GM12878 (cell line): ENCODE measurements around the gene SETD1B. TPM values are rescaled to one million over a fixed set of nuclear protein-coding genes. Genes with fewer than 3 reads are reported as not detected.

ENCODE experiments used
- ATF3 ChIP-seq: IDR thresholded peaks from 2 replicates; pipeline ENCODE4 v1.6.1; 2011; ENCODE audit warnings: low read depth, mild to moderate bottlenecking, low read length, moderate library complexity, borderline replicate concordance; ENCODE audit errors: extremely low read depth
- BCL11A ChIP-seq: IDR thresholded peaks from 2 replicates; pipeline ENCODE4 v1.6.1; 2011; ENCODE audit warnings: low read depth, low read length
- BRCA1 ChIP-seq: IDR thresholded peaks from 2 replicates; pipeline ENCODE4 v1.6.1; 2011; ENCODE audit warnings: low read depth, low read length, improper control_type of control experiment
- CHD2 ChIP-seq: IDR thresholded peaks from 2 replicates; pipeline ENCODE4 v1.6.1; 2011; ENCODE audit warnings: low read depth, low read length, improper control_type of control experiment, borderline replicate concordance
- CHD4 ChIP-seq: fragments of 200-600 bp; sonication (generic); IDR thresholded peaks from 2 replicates; pipeline ENCODE4 v1.6.1; 2016; ENCODE audit warnings: mild to moderate bottlenecking
- FOXM1 ChIP-seq: IDR thresholded peaks from 2 replicates; pipeline ENCODE4 v1.6.1; 2012; ENCODE audit warnings: low read depth, mild to moderate bottlenecking, inconsistent platforms, low read length, moderate library complexity
- HDAC6 ChIP-seq: fragments of 200-600 bp; sonication (generic); IDR thresholded peaks from one replicate; pipeline ENCODE4 v1.8.0; 2017; ENCODE audit warnings: antibody characterized with exemption; ENCODE audit not compliant: unreplicated experiment
- JUNB ChIP-seq: IDR thresholded peaks from 2 replicates; pipeline ENCODE4 v1.6.1; 2016; ENCODE audit warnings: antibody characterized with exemption, mild to moderate bottlenecking
- JUND ChIP-seq: IDR thresholded peaks from 2 replicates; pipeline ENCODE4 v1.6.1; 2012; ENCODE audit warnings: low read depth, mild to moderate bottlenecking, low read length, improper control_type of control experiment, moderate library complexity
- MEF2A ChIP-seq: IDR thresholded peaks from 2 replicates; pipeline ENCODE4 v1.6.1; 2011; ENCODE audit warnings: low read depth, mild to moderate bottlenecking, low read length, moderate library complexity; ENCODE audit not compliant: insufficient read depth
- MLLT1 ChIP-seq: fragments of 450-650 bp; IDR thresholded peaks from 2 replicates; pipeline ENCODE4 v1.6.1; 2016; ENCODE audit warnings: mild to moderate bottlenecking
- NBN ChIP-seq: fragments of 450-650 bp; IDR thresholded peaks from 2 replicates; pipeline ENCODE4 v1.6.1; 2016
- NR2F1 ChIP-seq: fragments of 450-650 bp; conservative IDR thresholded peaks from 2 replicates; pipeline ENCODE4 v1.6.1; 2017; ENCODE audit warnings: mild to moderate bottlenecking
- PML ChIP-seq: IDR thresholded peaks from 2 replicates; pipeline ENCODE4 v1.6.1; 2012; ENCODE audit warnings: low read length, inconsistent platforms
- RAD51 ChIP-seq: fragments of 450-650 bp; IDR thresholded peaks from 2 replicates; pipeline ENCODE4 v1.6.1; 2016; ENCODE audit warnings: moderate library complexity, mild to moderate bottlenecking, inconsistent platforms
- RCOR1 ChIP-seq: conservative IDR thresholded peaks from 2 replicates; pipeline ENCODE4 v1.6.1; 2012; ENCODE audit warnings: low read depth, low read length, improper control_type of control experiment
- SMAD1 ChIP-seq: fragments of 450-650 bp; IDR thresholded peaks from 2 replicates; pipeline ENCODE4 v1.6.1; 2018; ENCODE audit warnings: mild to moderate bottlenecking, low read depth; ENCODE audit not compliant: partially characterized antibody
- TCF3 ChIP-seq: IDR thresholded peaks from 2 replicates; pipeline ENCODE4 v1.6.1; 2012; ENCODE audit warnings: low read depth, mild to moderate bottlenecking, low read length, borderline replicate concordance; ENCODE audit not compliant: insufficient read depth
- USF1 ChIP-seq: IDR thresholded peaks from 2 replicates; pipeline ENCODE4 v1.6.1; 2011; ENCODE audit warnings: borderline replicate concordance, low read depth, mild to moderate bottlenecking, moderate library complexity, mixed read lengths, low read length; ENCODE audit not compliant: insufficient read depth; ENCODE audit errors: extremely low read length
- WRNIP1 ChIP-seq: IDR thresholded peaks from 2 replicates; pipeline ENCODE4 v1.6.1; 2011; ENCODE audit warnings: low read depth, low read length, improper control_type of control experiment, borderline replicate concordance
- YBX1 ChIP-seq: fragments of 450-650 bp; IDR thresholded peaks from 2 replicates; pipeline ENCODE4 v1.6.1; 2016; ENCODE audit warnings: antibody characterized with exemption
- ZNF592 ChIP-seq: fragments of 450-650 bp; IDR thresholded peaks from 2 replicates; pipeline ENCODE4 v1.6.1; 2017; ENCODE audit warnings: mild to moderate bottlenecking, moderate library complexity
- polyA plus RNA-seq, 11 experiments: library from polyadenylated mRNA; depleted of rRNA in 4 of 11; unstranded in 6 of 11; stranded (reverse) in 5 of 11; fragments of >200 nt; fragmentation: Nextera tagmentation in 4 of 11; fragmentation: Illumina TruSeq in 1 of 11; extraction: Ambion mirVana in 4 of 11; extraction: Trizol in 1 of 11; gene quantifications; 1 replicate in 1 of 11; 2 replicates in 10 of 11; pipeline versions ENCODE4 v1.2.1 to v1.2.3, GENCODE V29; 2011 to 2016; ENCODE audit warnings: inconsistent platforms in 2 of 11, missing spikeins in 2 of 11, low read depth in 1 of 11
- total RNA-seq, 4 experiments: library from RNA; depleted of rRNA in 3 of 4; stranded (reverse); fragments of >200 nt in 3 of 4; fragmentation: Illumina TruSeq in 1 of 4; extraction: Trizol in 1 of 4; gene quantifications; 2 replicates each; pipeline versions ENCODE4 v1.2.1 to v1.2.3, GENCODE V29; 2013 to 2021

The SETD1B gene
- total and polyA plus RNA-seq, 10 of the 15 experiments (the other 5 are each of a cell fraction or from before 2014, with no cell fraction given), result 0.50 to 17.3 (median 1.6) TPM

GRCh38 chr12:121789800-121790728 is 13.7 kb upstream of the SETD1B start (continued):
- TF ChIP-seq BCL11A (no peak), JUND (no peak), YBX1 (no peak), CHD2 (0 out of 2 replicates have a peak, but pooled peaks have one; percentile 65), JUNB (no peak; the same call in 1 of the 2 replicates), MEF2A (no peak), PML (no peak), MLLT1 (peak; percentile 73), BRCA1 (no peak), HDAC6 (no peak), RCOR1 (peak; percentile 79; the same call in 1 of the 2 replicates), ATF3 (no peak), RAD51 (no peak), SMAD1 (no peak), USF1 (no peak), FOXM1 (no peak), ZNF592 (no peak), NBN (peak; percentile 86), NR2F1 (peak; percentile 60), TCF3 (no peak), CHD4 (no peak), WRNIP1 (no peak)
